HG02623 (cell line): ENCODE data around the gene GOT1.

ENCODE experiments used
- ATAC-seq: cut with Tn5 transposase; IDR thresholded peaks from one replicate; pipeline ENCODE4 v1.9.1; 2021; ENCODE audit warnings: moderate library complexity; ENCODE audit not compliant: unreplicated experiment

GOT1 gene

GRCh38 chr10:99395750-99396445 lies 34.5 kb downstream of the GOT1 start:
- no peak for ATAC-seq

GRCh38 chr10:99394761-99395386 lies 35.5 kb downstream of the GOT1 start:
- ATAC-seq, result no peak

GRCh38 chr10:99394256-99394655 lies 36.2 kb downstream of the GOT1 start:
- ATAC-seq, result no peak

- ATAC-seq, result no peak
These were observed 36.7 kb downstream of the GOT1 start for GRCh38 chr10:99393683-99394082.

- no peak for ATAC-seq
These were observed 37.4 kb downstream of the GOT1 start for GRCh38 chr10:99393036-99393435.

- ATAC-seq, result no peak
These were observed 39.1 kb downstream of the GOT1 start for GRCh38 chr10:99391346-99391745.

- no peak for ATAC-seq
These were observed 40.5 kb downstream of the GOT1 start for GRCh38 chr10:99389729-99390480.

GRCh38 chr10:99387541-99387940 lies 42.9 kb downstream of the GOT1 start:
- ATAC-seq, result no peak

- ATAC-seq, result no peak
These were observed 43.4 kb downstream of the GOT1 start for GRCh38 chr10:99387071-99387470.

- ATAC-seq, result no peak
These were observed 48.2 kb downstream of the GOT1 start for GRCh38 chr10:99382176-99382575.

- no peak for ATAC-seq
These were observed 55.0 kb downstream of the GOT1 start for GRCh38 chr10:99375426-99375825.

GRCh38 chr10:99374972-99375371 lies 55.5 kb downstream of the GOT1 start:
- no peak for ATAC-seq

- no peak for ATAC-seq
These were observed 55.9 kb downstream of the GOT1 start for GRCh38 chr10:99374526-99374925.

- ATAC-seq, result no peak
These were observed 57.7 kb downstream of the GOT1 start for GRCh38 chr10:99372546-99373271.

- ATAC-seq, result peak; percentile 92
These were observed 59.4 kb downstream of the GOT1 start for GRCh38 chr10:99370993-99371392.

- no peak for ATAC-seq
These were observed 60.9 kb downstream of the GOT1 start for GRCh38 chr10:99369551-99369950.

- ATAC-seq, result no peak
These were observed 61.3 kb downstream of the GOT1 start for GRCh38 chr10:99369126-99369525.

- ATAC-seq, result no peak
These were observed 61.8 kb downstream of the GOT1 start for GRCh38 chr10:99368646-99369045.

- ATAC-seq, result no peak
These were observed 63.8 kb downstream of the GOT1 start for GRCh38 chr10:99366666-99367065.

- ATAC-seq, result no peak
These were observed 64.7 kb downstream of the GOT1 start for GRCh38 chr10:99365736-99366135.

GRCh38 chr10:99365311-99365710 lies 65.1 kb downstream of the GOT1 start:
- no peak for ATAC-seq
